Measurements from ENCODE around the gene DLGAP1. TPM values are rescaled to one million over a fixed set of nuclear protein-coding genes. Genes with fewer than 3 reads are reported as not detected.

DLGAP1 gene
- polyA plus RNA-seq, 1 of the 3 experiments (the other 2 are of a cell fraction), result not detected

DNA sequence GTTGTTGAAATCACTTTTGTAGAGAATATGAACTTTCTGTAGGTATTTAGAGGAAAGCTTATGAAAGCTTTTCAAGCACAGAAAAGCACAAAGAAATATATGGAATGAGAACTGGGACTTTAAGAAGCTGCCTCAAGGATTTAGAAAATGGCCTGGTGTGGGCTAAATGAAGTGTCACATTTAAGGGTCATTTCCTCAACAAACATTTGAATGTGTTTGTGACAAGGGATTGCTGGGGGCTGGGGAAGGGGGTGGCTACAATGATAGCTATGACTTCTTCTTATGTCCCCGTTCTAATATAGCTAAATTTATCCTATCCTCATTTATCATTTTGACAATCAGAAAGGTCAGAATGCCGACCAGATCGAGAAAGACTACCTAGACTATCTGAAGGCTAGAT, 69.2 kb downstream of the DLGAP1 start (continued):
- TF ChIP-seq FOSL2 (IDR thresholded peaks at IDR 0.05; ENCODE audit: borderline replicate concordance, low read depth) (no peak), SIN3A (IDR thresholded peaks at IDR 0.05; ENCODE audit: borderline replicate concordance, low read depth, low read length) (no peak), MEF2A (IDR thresholded peaks at IDR 0.05; ENCODE audit: borderline replicate concordance, low read depth) (no peak), RFX5 (IDR thresholded peaks at IDR 0.05; ENCODE audit: low read length) (no peak), GATA2 (CRISPR knock-in tag; IDR thresholded peaks at IDR 0.05) (no peak), GABPA (IDR thresholded peaks at IDR 0.05; ENCODE audit: low read depth) (no peak), TEAD4 (IDR thresholded peaks at IDR 0.05; ENCODE audit: borderline replicate concordance, insufficient read depth) (no peak), RAD21 (IDR thresholded peaks at IDR 0.05; ENCODE audit: low read length) (no peak), MXI1 (IDR thresholded peaks at IDR 0.05; ENCODE audit: low read depth, low read length) (no peak), TAF1 (IDR thresholded peaks at IDR 0.05; ENCODE audit: borderline replicate concordance, low read depth, low read length) (no peak), YY1 (IDR thresholded peaks at IDR 0.05; ENCODE audit: low read depth) (no peak), TCF12 (IDR thresholded peaks at IDR 0.05) (no peak), FOXJ3 (CRISPR knock-in tag; IDR thresholded peaks at IDR 0.05) (no peak), ELF1 (IDR thresholded peaks at IDR 0.05) (no peak)

DNA sequence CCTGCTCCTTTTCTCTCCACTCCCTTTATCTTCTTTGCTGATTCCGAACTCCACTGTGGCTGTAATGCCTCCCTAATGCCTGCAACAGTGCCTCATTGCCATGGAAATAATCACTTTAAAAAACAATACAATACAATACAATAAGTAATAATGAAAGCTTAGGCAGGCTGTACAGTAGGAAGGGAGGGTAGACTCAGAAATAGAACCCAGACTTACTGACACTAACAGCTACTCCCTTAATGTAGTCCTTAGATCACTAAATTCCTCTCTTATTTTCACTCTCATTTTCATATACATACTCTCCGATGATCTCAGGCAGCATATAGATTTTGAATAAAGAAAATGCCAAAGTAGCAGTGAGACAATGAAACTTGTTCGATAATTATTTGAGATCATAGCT, 70.2 kb downstream of the DLGAP1 start:
- TF ChIP-seq TEAD4 (IDR thresholded peaks at IDR 0.05; ENCODE audit: borderline replicate concordance, insufficient read depth), result no peak
- TF ChIP-seq ELF1 (IDR thresholded peaks at IDR 0.05), result no peak
- no peak for TF ChIP-seq FOXM1 (IDR thresholded peaks at IDR 0.05; ENCODE audit: low read depth)
- TF ChIP-seq FOSL2 (IDR thresholded peaks at IDR 0.05; ENCODE audit: borderline replicate concordance, low read depth), result no peak
- TF ChIP-seq EZH2phosphoT487 (IDR thresholded peaks at IDR 0.05; ENCODE audit: borderline replicate concordance, low read depth), result no peak
- TF ChIP-seq FOXJ3 (CRISPR knock-in tag; IDR thresholded peaks at IDR 0.05), result no peak
- TF ChIP-seq IRF3 (IDR thresholded peaks at IDR 0.05; ENCODE audit: low read depth, low read length), result no peak
- TF ChIP-seq NRF1 (IDR thresholded peaks at IDR 0.05; ENCODE audit: low read depth, low read length), result no peak
- TF ChIP-seq POLR2AphosphoS5 (IDR thresholded peaks at IDR 0.05; ENCODE audit: low read depth, low read length), result no peak
- no peak for TF ChIP-seq NFIC (IDR thresholded peaks at IDR 0.05; ENCODE audit: borderline replicate concordance)
- TF ChIP-seq GATA2 (CRISPR knock-in tag; IDR thresholded peaks at IDR 0.05), result no peak
- no peak for TF ChIP-seq CHD2 (IDR thresholded peaks at IDR 0.05; ENCODE audit: low read length, partially characterized antibody)
- no peak for TF ChIP-seq RAD21 (IDR thresholded peaks at IDR 0.05; ENCODE audit: low read length)
- TF ChIP-seq JUND (IDR thresholded peaks at IDR 0.05), result no peak
- TF ChIP-seq TCF12 (IDR thresholded peaks at IDR 0.05), result no peak
- no peak for TF ChIP-seq GABPA (IDR thresholded peaks at IDR 0.05; ENCODE audit: low read depth)
- Histone ChIP-seq H3K4me3 (ENCODE audit: low read depth in 2 of 2, low read length in 1 of 2) (no peak overlapping the region), H3K27me3 (ENCODE audit: insufficient read depth) (no peaks in the 10 kb centered on the region), H3K4me2 (no peak overlapping the region), H3K9me2 (no peaks in the 10 kb centered on the region), H3K9ac (no peak overlapping the region), H2AFZ (ENCODE audit: low read depth) (no peak overlapping the region), H3K4me1 (ENCODE audit: control insufficient read depth in 1 of 2, insufficient read depth in 2 of 2, low read depth in 1 of 2, low read length in 1 of 2) (no peaks in the 10 kb centered on the region), H3K9me3 (no peaks in the 10 kb centered on the region), H3F3A (replicated peaks; ENCODE audit: insufficient read depth) (no peaks in the 10 kb centered on the region), H4K20me1 (ENCODE audit: insufficient read depth) (no peaks in the 10 kb centered on the region), H3K36me3 (replicated peaks in 1 of 2; ENCODE audit: control insufficient read depth in 1 of 2, insufficient read depth in 2 of 2, low read length in 1 of 2) (no peaks in the 10 kb centered on the region), H3K79me2 (ENCODE audit: insufficient read depth) (no peaks in the 10 kb centered on the region), H3K27ac (ENCODE audit: low read depth in 2 of 2, low read length in 1 of 2) (no peak overlapping the region)
- CTCF ChIA-PET, result no interaction called here
- WGBS (ENCODE audit: low lambda C conversion rate), result 15% methylated on average over 3 of the region's 3 CpGs
- POLR2A ChIA-PET, result no interaction called here
- DNase-seq, result no peak
